H9 (cell line): ENCODE results near the gene RTP3. TPM values are rescaled to one million over a fixed set of nuclear protein-coding genes. Genes with fewer than 3 reads are reported as not detected.
A peak's percentile ranks its signal among the peaks of the same experiment; 100 is the strongest.

Source experiments
- DNase-seq: peaks from one replicate; pipeline ENCODE4 v3.0.0-alpha.2; 2017
- H2AFZ ChIP-seq: one replicate; pipeline ENCODE4 v1.6.1; 2013; ENCODE audit warnings: mild to moderate bottlenecking, low read length, control low read depth, moderate library complexity
- H2AK5ac ChIP-seq: 2 replicates; pipeline ENCODE4 v1.6.1; 2013; ENCODE audit warnings: low read length, control low read depth, mixed read lengths; ENCODE audit not compliant: insufficient read length
- H2BK120ac ChIP-seq: one replicate; pipeline ENCODE4 v1.6.1; 2013; ENCODE audit warnings: low read depth, mild to moderate bottlenecking, low read length, control low read depth, inconsistent platforms; ENCODE audit not compliant: poor library complexity, severe bottlenecking
- H2BK12ac ChIP-seq: 2 replicates; pipeline ENCODE4 v1.6.1; 2013; ENCODE audit warnings: low read length, control low read depth, mixed read lengths, low read depth; ENCODE audit not compliant: insufficient read length
- H2BK15ac ChIP-seq: 2 replicates; pipeline ENCODE4 v1.6.1; 2013; ENCODE audit warnings: low read depth, low read length, control low read depth
- H2BK20ac ChIP-seq: one replicate; pipeline ENCODE4 v1.6.1; 2013; ENCODE audit warnings: low read depth, mild to moderate bottlenecking, low read length, control low read depth, inconsistent platforms; ENCODE audit not compliant: poor library complexity, severe bottlenecking
- H2BK5ac ChIP-seq: 2 replicates; pipeline ENCODE4 v1.6.1; 2013; ENCODE audit warnings: low read length, control low read depth, mixed read lengths; ENCODE audit not compliant: insufficient read length
- H3K14ac ChIP-seq: 2 replicates; pipeline ENCODE4 v1.6.1; 2013; ENCODE audit warnings: low read length, control low read depth; ENCODE audit not compliant: insufficient read depth
- H3K18ac ChIP-seq: 2 replicates; pipeline ENCODE4 v1.6.1; 2013; ENCODE audit warnings: low read depth, mild to moderate bottlenecking, mixed read lengths, low read length, control low read depth; ENCODE audit not compliant: insufficient read length
- H3K23ac ChIP-seq: 2 replicates; pipeline ENCODE4 v1.6.1; 2013; ENCODE audit warnings: low read length, control low read depth, mixed read lengths, low read depth; ENCODE audit not compliant: insufficient read length
- H3K23me2 ChIP-seq: 2 replicates; pipeline ENCODE4 v1.6.1; 2013; ENCODE audit warnings: low read depth, mild to moderate bottlenecking, mixed read lengths, low read length, control low read depth; ENCODE audit not compliant: insufficient read length, poor library complexity, severe bottlenecking
- H3K27ac ChIP-seq: 2 replicates; pipeline ENCODE4 v1.5.1; 2013; ENCODE audit warnings: low read length, control low read depth, mixed read lengths, low read depth; ENCODE audit not compliant: insufficient read length
- H3K27me3 ChIP-seq: 2 replicates; pipeline ENCODE4 v1.6.1; 2013; ENCODE audit warnings: low read length, control low read depth, inconsistent platforms; ENCODE audit not compliant: insufficient read depth
- H3K4ac ChIP-seq: 2 replicates; pipeline ENCODE4 v1.6.1; 2013; ENCODE audit warnings: low read depth, mild to moderate bottlenecking, control low read depth, inconsistent platforms, low read length, moderate library complexity
- H3K4me1 ChIP-seq: 2 replicates; pipeline ENCODE4 v1.6.1; 2013; ENCODE audit warnings: low read length, control low read depth, inconsistent platforms; ENCODE audit not compliant: insufficient read depth
- H3K4me2 ChIP-seq: 2 replicates; pipeline ENCODE4 v1.6.1; 2013; ENCODE audit warnings: low read length, control low read depth, mixed read lengths; ENCODE audit not compliant: insufficient read length, insufficient read depth
- H3K56ac ChIP-seq: 2 replicates; pipeline ENCODE4 v1.6.1; 2013; ENCODE audit warnings: low read depth, mild to moderate bottlenecking, mixed read lengths, low read length, control low read depth; ENCODE audit not compliant: insufficient read length
- H3K79me1 ChIP-seq: 2 replicates; pipeline ENCODE4 v1.6.1; 2013; ENCODE audit warnings: low read depth, mild to moderate bottlenecking, moderate library complexity, low read length, control low read depth, inconsistent platforms; ENCODE audit not compliant: insufficient read depth, poor library complexity, severe bottlenecking
- H3K79me2 ChIP-seq: 2 replicates; pipeline ENCODE4 v1.6.1; 2013; ENCODE audit warnings: low read length, control low read depth, inconsistent platforms; ENCODE audit not compliant: insufficient read depth
- H3K9ac ChIP-seq: 2 replicates; pipeline ENCODE4 v1.6.1; 2013; ENCODE audit warnings: low read length, control low read depth, mixed read lengths; ENCODE audit not compliant: insufficient read length; ENCODE audit errors: extremely low read depth
- H3K9me3 ChIP-seq: one replicate; pipeline ENCODE4 v1.6.1; 2013; ENCODE audit warnings: low read depth, low read length, inconsistent platforms; ENCODE audit not compliant: control insufficient read depth
- H3T11ph ChIP-seq: one replicate; pipeline ENCODE4 v1.6.1; 2013; ENCODE audit warnings: mild to moderate bottlenecking, low read length, control low read depth, inconsistent platforms
- H4K20me1 ChIP-seq: one replicate; pipeline ENCODE4 v1.6.1; 2013; ENCODE audit not compliant: control insufficient read depth, insufficient read length, insufficient read depth
- H4K5ac ChIP-seq: 2 replicates; pipeline ENCODE4 v1.6.1; 2013; ENCODE audit warnings: low read depth, mild to moderate bottlenecking, mixed read lengths, low read length, control low read depth; ENCODE audit not compliant: insufficient read length
- H4K8ac ChIP-seq: replicated peaks from 2 replicates; pipeline ENCODE4 v1.6.1; 2013; ENCODE audit warnings: low read length, control low read depth, mixed read lengths, low read depth; ENCODE audit not compliant: insufficient read length
- H4K91ac ChIP-seq: 2 replicates; pipeline ENCODE4 v1.6.1; 2013; ENCODE audit warnings: low read depth, mild to moderate bottlenecking, moderate library complexity, mixed read lengths, low read length, control low read depth; ENCODE audit not compliant: insufficient read length
- H3K27ac Mint-ChIP-seq, 3 experiments: 2 replicates in 2 of 3; 3 replicates in 1 of 3; pipeline ENCODE4 v1.8.0; 2020 to 2021; ENCODE audit warnings: mixed read lengths in 3 of 3, mild to moderate bottlenecking in 1 of 3, moderate library complexity in 1 of 3
- H3K27me3 Mint-ChIP-seq: 2 replicates; pipeline ENCODE4 v1.8.0; 2021; ENCODE audit warnings: low read depth, mild to moderate bottlenecking, moderate library complexity, mixed read lengths
- H3K36me3 Mint-ChIP-seq, 3 experiments: 2 replicates in 2 of 3; 3 replicates in 1 of 3; pipeline ENCODE4 v1.8.0; 2020 to 2021; ENCODE audit warnings: low read depth in 3 of 3, mixed read lengths in 3 of 3; ENCODE audit not compliant: insufficient read depth in 1 of 3
- H3K4me1 Mint-ChIP-seq, 2 experiments: 2 replicates each; pipeline ENCODE4 v1.8.0; 2020; ENCODE audit warnings: mixed read lengths in 2 of 2
- H3K4me3 Mint-ChIP-seq, 2 experiments: 2 replicates in 1 of 2; 3 replicates in 1 of 2; pipeline ENCODE4 v1.8.0; 2020 to 2021; ENCODE audit warnings: mild to moderate bottlenecking in 2 of 2, mixed read lengths in 2 of 2, moderate library complexity in 1 of 2
- H3K9me3 Mint-ChIP-seq, 2 experiments: 2 replicates in 1 of 2; 3 replicates in 1 of 2; pipeline ENCODE4 v1.8.0; 2020; ENCODE audit warnings: mild to moderate bottlenecking in 2 of 2, mixed read lengths in 2 of 2, moderate library complexity in 1 of 2
- CTCF ChIP-seq: fragments of 200-600 bp; sonication (generic); conservative IDR thresholded peaks from 3 replicates; pipeline ENCODE4 v1.8.0; 2021; ENCODE audit warnings: antibody characterized with exemption, mild to moderate bottlenecking
- WGBS: extraction: QIAGEN DNeasy Blood & Tissue Kit; methylation state at CpG from one replicate; pipeline ENCODE4 v1.1.7; 2013; ENCODE audit warnings: missing lambda C conversion rate, low lambda C conversion rate, mixed read lengths; ENCODE audit not compliant: insufficient read length; ENCODE audit errors: extremely low coverage; 5-methylcytosine and 5-hydroxymethylcytosine counted together
- total RNA-seq: library from RNA; stranded (reverse); gene quantifications from 2 replicates; pipeline ENCODE4 v1.2.1, GENCODE V29; 2021

Gene RTP3
- total RNA-seq, 1 experiment from 2014 or later, result not detected

- Histone ChIP-seq H4K20me1 (no peaks in the 10 kb centered on the region), H2BK5ac (no peak overlapping the region), H3K9ac (no peak overlapping the region), H2AFZ (no peak overlapping the region), H3K4me2 (no peak overlapping the region), H2AK5ac (no peak overlapping the region), H3K4me1 (no peaks in the 10 kb centered on the region), H3K4ac (no peak overlapping the region), H3K23ac (no peak overlapping the region), H4K8ac (no peak overlapping the region), H3K9me3 (no peaks in the 10 kb centered on the region), H2BK12ac (no peak overlapping the region), H3K27ac (no peak overlapping the region), H3K23me2 (no peaks in the 10 kb centered on the region), H3K79me2 (no peaks in the 10 kb centered on the region), H2BK15ac (no peak overlapping the region), H2BK20ac (no peak overlapping the region), H3T11ph (no peak overlapping the region), H3K14ac (no peak overlapping the region), H3K56ac (no peak overlapping the region), H2BK120ac (no peak overlapping the region), H4K91ac (no peak overlapping the region), H4K5ac (no peak overlapping the region), H3K18ac (peak overlapping the region; percentile 40), H3K27me3 (no peaks in the 10 kb centered on the region; the same call in 1 of the 2 replicates), H3K79me1 (no peaks in the 10 kb centered on the region)
- H3K4me3 Mint-ChIP-seq, result no peak overlapping the region
- DNase-seq, result peak; percentile 65
- no peak overlapping the region for H3K27ac Mint-ChIP-seq
- no peaks in the 10 kb centered on the region; a peak in 1 of 5 replicates for H3K9me3 Mint-ChIP-seq
- H3K27me3 Mint-ChIP-seq, result peaks cover 6% of the 10 kb centered on the region; the same call in 1 of the 2 replicates
- no peaks in the 10 kb centered on the region for H3K36me3 Mint-ChIP-seq
- WGBS, result no CpG with 5 or more reads among the region's 10 CpGs
- no peak for TF ChIP-seq CTCF
- peaks cover 6 to 8% of the 10 kb centered on the region in 2 experiments for H3K4me1 Mint-ChIP-seq
Observed at GRCh38 chr3:46484911-46485778, 12.6 kb upstream of the RTP3 start.
